GM06990 (cell line): ENCODE measurements around the gene DBNDD2.

Experiments used
- DNase-seq: peaks from one replicate; pipeline ENCODE4 v3.0.0-alpha.2; 2011; ENCODE audit not compliant: insufficient read length; ENCODE audit errors: extremely low read depth
- H3K27me3 ChIP-seq: replicated peaks from 2 replicates; pipeline ENCODE4 v1.6.0; 2011; ENCODE audit warnings: low read length; ENCODE audit not compliant: control insufficient read depth, insufficient read depth
- H3K36me3 ChIP-seq: 2 replicates; pipeline ENCODE4 v1.5.1; 2011; ENCODE audit warnings: low read length; ENCODE audit not compliant: control insufficient read depth, insufficient read depth
- H3K4me3 ChIP-seq: replicated peaks from 2 replicates; pipeline ENCODE4 v1.5.1; 2011; ENCODE audit warnings: low read depth, mild to moderate bottlenecking, control low read depth, low read length
- TF ChIP-seq, protein P1 (sequence below): IDR thresholded peaks from 2 replicates; pipeline ENCODE4 v1.5.1; 2011; ENCODE audit warnings: low read length, control low read depth, mild to moderate bottlenecking, inconsistent platforms; ENCODE audit not compliant: insufficient read depth, poor library complexity, severe bottlenecking

The DBNDD2 gene

GRCh38 chr20:45374101-45374467 is 34.0 kb upstream of the DBNDD2 start:
- no peak for DNase-seq
- Histone ChIP-seq H3K4me3 (no peak overlapping the region), H3K36me3 (peaks cover 2% of the 10 kb centered on the region; the same call in 1 of the 2 replicates), H3K27me3 (no peaks in the 10 kb centered on the region)
- TF ChIP-seq, protein P1, sequence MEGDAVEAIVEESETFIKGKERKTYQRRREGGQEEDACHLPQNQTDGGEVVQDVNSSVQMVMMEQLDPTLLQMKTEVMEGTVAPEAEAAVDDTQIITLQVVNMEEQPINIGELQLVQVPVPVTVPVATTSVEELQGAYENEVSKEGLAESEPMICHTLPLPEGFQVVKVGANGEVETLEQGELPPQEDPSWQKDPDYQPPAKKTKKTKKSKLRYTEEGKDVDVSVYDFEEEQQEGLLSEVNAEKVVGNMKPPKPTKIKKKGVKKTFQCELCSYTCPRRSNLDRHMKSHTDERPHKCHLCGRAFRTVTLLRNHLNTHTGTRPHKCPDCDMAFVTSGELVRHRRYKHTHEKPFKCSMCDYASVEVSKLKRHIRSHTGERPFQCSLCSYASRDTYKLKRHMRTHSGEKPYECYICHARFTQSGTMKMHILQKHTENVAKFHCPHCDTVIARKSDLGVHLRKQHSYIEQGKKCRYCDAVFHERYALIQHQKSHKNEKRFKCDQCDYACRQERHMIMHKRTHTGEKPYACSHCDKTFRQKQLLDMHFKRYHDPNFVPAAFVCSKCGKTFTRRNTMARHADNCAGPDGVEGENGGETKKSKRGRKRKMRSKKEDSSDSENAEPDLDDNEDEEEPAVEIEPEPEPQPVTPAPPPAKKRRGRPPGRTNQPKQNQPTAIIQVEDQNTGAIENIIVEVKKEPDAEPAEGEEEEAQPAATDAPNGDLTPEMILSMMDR: no peak

- TF ChIP-seq, protein P1: no peak
- DNase-seq: no peak
- Histone ChIP-seq H3K27me3 (no peaks in the 10 kb centered on the region; the same call in 1 of the 2 replicates), H3K36me3 (peaks cover 2% of the 10 kb centered on the region; the same call in 1 of the 2 replicates), H3K4me3 (no peak overlapping the region)
These were observed 33.1 kb upstream of the DBNDD2 start for GRCh38 chr20:45374966-45375365.

GRCh38 chr20:45377269-45377668 is 30.8 kb upstream of the DBNDD2 start:
- TF ChIP-seq, protein P1: no peak

GRCh38 chr20:45378191-45378590 is 29.9 kb upstream of the DBNDD2 start, which contains the start of gene TP53TG5:
TSS of gene TP53TG5 (minus strand) at chr20:45378325. CDS start at chr20:45378236, 89 bp downstream.
- Histone ChIP-seq H3K36me3 (peaks cover 2% of the 10 kb centered on the region; the same call in 1 of the 2 replicates), H3K27me3 (no peaks in the 10 kb centered on the region; the same call in 1 of the 2 replicates), H3K4me3 (no peak within 1 kb of the TSS)
- DNase-seq: no peak
- TF ChIP-seq, protein P1: no peak

More at GRCh38 chr20:45377269-45377668, 30.8 kb upstream of the DBNDD2 start:
- H3K36me3 ChIP-seq: peaks cover 2% of the 10 kb centered on the region; the same call in 1 of the 2 replicates
- H3K4me3 ChIP-seq: no peak overlapping the region
- DNase-seq: no peak
- no peaks in the 10 kb centered on the region; the same call in 1 of the 2 replicates for H3K27me3 ChIP-seq

GRCh38 chr20:45387274-45387673 is 20.8 kb upstream of the DBNDD2 start:
- no peak overlapping the region for H3K4me3 ChIP-seq
- H3K36me3 ChIP-seq: no peaks in the 10 kb centered on the region
- no peak for DNase-seq
- no peaks in the 10 kb centered on the region for H3K27me3 ChIP-seq
- TF ChIP-seq, protein P1: no peak

GRCh38 chr20:45390931-45391330 is 17.2 kb upstream of the DBNDD2 start:
- Histone ChIP-seq H3K36me3 (no peaks in the 10 kb centered on the region), H3K27me3 (no peaks in the 10 kb centered on the region), H3K4me3 (no peak overlapping the region)
- TF ChIP-seq, protein P1: no peak
- DNase-seq: no peak
